Astrocyte (in vitro differentiated cells and primary cell): Measurements from ENCODE around the gene BCL11B.

ENCODE experiments used
- EZH2 ChIP-seq: IDR thresholded peaks from 2 replicates; pipeline ENCODE4 v1.6.1; 2012; ENCODE audit warnings: mild to moderate bottlenecking, low read length, inconsistent platforms; ENCODE audit not compliant: insufficient read depth
- TF ChIP-seq, protein P1 (sequence below): IDR thresholded peaks from 2 replicates; pipeline ENCODE4 v1.5.1; 2011; ENCODE audit warnings: low read depth, mild to moderate bottlenecking, inconsistent platforms, low read length, moderate library complexity; ENCODE audit not compliant: insufficient read depth

DNA sequence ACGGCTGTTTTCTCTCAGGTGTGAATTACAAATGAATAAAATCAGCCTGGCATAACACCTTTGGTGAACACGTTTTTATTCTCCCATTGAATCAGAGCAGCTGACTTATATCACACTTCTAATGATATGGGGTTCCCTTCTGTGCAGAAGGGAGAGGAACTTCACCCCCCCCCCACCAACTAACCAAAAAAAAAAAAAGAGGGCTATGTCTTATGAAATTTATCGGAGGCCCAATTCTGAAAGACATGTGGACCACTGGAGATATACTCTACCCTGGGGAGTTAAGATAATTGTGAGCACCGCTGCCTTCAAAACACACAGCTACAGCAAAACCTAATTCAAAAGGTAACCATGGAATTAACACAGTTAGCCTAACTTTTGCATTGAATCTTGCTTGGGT lies 4.6 kb downstream of the BCL11B start:
- TF ChIP-seq, protein P1, sequence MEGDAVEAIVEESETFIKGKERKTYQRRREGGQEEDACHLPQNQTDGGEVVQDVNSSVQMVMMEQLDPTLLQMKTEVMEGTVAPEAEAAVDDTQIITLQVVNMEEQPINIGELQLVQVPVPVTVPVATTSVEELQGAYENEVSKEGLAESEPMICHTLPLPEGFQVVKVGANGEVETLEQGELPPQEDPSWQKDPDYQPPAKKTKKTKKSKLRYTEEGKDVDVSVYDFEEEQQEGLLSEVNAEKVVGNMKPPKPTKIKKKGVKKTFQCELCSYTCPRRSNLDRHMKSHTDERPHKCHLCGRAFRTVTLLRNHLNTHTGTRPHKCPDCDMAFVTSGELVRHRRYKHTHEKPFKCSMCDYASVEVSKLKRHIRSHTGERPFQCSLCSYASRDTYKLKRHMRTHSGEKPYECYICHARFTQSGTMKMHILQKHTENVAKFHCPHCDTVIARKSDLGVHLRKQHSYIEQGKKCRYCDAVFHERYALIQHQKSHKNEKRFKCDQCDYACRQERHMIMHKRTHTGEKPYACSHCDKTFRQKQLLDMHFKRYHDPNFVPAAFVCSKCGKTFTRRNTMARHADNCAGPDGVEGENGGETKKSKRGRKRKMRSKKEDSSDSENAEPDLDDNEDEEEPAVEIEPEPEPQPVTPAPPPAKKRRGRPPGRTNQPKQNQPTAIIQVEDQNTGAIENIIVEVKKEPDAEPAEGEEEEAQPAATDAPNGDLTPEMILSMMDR = no peak
- no peak for TF ChIP-seq EZH2
